Peyer's patch (tissue), 4 donors: ENCODE measurements around the gene PANX2.

ENCODE experiments used
- POLR2A ChIP-seq, 2 donors: fragments of 450-650 bp; IDR thresholded peaks; one replicate each; pipeline ENCODE4 v1.5.1; 2017; ENCODE audit warnings: antibody characterized with exemption in 2 of 2, mild to moderate bottlenecking in 2 of 2, moderate library complexity in 2 of 2
- TF ChIP-seq, protein P1 (sequence below), 6 experiments: fragments of 450-650 bp in 4 of 6; fragments of 200-600 bp in 2 of 6; sonication (generic) in 1 of 6; IDR thresholded peaks; one replicate each; pipeline ENCODE4 v1.5.1; 2017 to 2019; ENCODE audit warnings: antibody characterized with exemption in 6 of 6, mild to moderate bottlenecking in 3 of 6, moderate library complexity in 1 of 6

DNA sequence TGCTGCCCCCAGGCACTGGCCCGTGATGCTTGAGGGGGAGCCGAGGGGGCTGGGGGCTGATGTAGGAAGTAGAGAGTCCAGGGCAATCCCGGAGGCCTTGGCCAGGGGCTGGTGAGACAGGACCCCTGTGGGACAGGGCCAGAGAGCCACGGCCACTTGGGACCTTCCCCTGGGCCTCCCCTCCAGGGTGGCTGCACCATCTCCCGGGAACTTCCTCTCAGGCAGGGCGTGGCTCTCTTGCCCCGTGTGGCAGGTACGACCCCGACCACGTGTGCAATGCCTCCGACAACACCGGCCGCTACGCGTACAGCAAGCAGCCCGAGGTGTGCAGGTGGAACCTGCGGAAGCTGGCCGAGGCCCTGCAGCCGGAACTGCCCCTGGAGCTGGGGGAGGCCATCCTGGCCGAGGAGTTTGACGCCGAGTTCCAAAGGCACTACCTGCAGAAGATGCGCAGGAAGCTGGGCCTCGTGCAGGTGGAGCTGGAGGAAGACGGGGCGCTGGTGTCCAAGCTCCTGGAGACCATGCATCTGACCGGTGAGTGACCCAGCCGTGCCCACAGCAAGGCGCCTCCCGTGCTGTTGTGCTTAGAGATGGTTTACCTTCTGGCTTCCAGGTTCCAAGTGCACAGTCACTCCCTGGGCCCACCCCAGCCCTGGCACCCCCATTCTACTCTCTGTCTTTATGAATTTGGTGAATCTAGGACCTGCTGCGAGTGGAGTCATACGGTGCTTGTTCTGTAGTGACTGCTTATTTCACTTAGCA is 40.0 kb downstream of the PANX2 start:
- TF ChIP-seq, protein P1, sequence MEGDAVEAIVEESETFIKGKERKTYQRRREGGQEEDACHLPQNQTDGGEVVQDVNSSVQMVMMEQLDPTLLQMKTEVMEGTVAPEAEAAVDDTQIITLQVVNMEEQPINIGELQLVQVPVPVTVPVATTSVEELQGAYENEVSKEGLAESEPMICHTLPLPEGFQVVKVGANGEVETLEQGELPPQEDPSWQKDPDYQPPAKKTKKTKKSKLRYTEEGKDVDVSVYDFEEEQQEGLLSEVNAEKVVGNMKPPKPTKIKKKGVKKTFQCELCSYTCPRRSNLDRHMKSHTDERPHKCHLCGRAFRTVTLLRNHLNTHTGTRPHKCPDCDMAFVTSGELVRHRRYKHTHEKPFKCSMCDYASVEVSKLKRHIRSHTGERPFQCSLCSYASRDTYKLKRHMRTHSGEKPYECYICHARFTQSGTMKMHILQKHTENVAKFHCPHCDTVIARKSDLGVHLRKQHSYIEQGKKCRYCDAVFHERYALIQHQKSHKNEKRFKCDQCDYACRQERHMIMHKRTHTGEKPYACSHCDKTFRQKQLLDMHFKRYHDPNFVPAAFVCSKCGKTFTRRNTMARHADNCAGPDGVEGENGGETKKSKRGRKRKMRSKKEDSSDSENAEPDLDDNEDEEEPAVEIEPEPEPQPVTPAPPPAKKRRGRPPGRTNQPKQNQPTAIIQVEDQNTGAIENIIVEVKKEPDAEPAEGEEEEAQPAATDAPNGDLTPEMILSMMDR (IDR thresholded peaks at IDR 0.05), result no peak
- no peak for TF ChIP-seq POLR2A (IDR thresholded peaks at IDR 0.05)
